Fibroblast of mammary gland (primary cell): ENCODE data around the gene FER1L5.
"Not testable (repeated sequence)": the region's sequence is repeated elsewhere in the genome, so short reads cannot be mapped to it uniquely, and the experiment has no call there.

ENCODE experiments used
- DNase-seq: peaks from one replicate; pipeline ENCODE4 v3.0.0-alpha.2; 2010; ENCODE audit warnings: low read depth
- H3K4me3 ChIP-seq: 2 replicates; pipeline ENCODE4 v1.5.1; 2011; ENCODE audit warnings: low read depth, mild to moderate bottlenecking, low read length, moderate library complexity; ENCODE audit not compliant: control insufficient read depth
- TF ChIP-seq, protein P1 (sequence below): conservative IDR thresholded peaks from 2 replicates; pipeline ENCODE4 v1.5.1; 2011; ENCODE audit warnings: low read depth, low read length, inconsistent platforms; ENCODE audit not compliant: control insufficient read depth, insufficient read depth

Gene FER1L5

GRCh38 chr2:96663177-96663576, 20.6 kb downstream of the FER1L5 start:
- H3K4me3 ChIP-seq, result no peak overlapping the region
- DNase-seq, result no peak
- TF ChIP-seq, protein P1, sequence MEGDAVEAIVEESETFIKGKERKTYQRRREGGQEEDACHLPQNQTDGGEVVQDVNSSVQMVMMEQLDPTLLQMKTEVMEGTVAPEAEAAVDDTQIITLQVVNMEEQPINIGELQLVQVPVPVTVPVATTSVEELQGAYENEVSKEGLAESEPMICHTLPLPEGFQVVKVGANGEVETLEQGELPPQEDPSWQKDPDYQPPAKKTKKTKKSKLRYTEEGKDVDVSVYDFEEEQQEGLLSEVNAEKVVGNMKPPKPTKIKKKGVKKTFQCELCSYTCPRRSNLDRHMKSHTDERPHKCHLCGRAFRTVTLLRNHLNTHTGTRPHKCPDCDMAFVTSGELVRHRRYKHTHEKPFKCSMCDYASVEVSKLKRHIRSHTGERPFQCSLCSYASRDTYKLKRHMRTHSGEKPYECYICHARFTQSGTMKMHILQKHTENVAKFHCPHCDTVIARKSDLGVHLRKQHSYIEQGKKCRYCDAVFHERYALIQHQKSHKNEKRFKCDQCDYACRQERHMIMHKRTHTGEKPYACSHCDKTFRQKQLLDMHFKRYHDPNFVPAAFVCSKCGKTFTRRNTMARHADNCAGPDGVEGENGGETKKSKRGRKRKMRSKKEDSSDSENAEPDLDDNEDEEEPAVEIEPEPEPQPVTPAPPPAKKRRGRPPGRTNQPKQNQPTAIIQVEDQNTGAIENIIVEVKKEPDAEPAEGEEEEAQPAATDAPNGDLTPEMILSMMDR, result no peak

DNA sequence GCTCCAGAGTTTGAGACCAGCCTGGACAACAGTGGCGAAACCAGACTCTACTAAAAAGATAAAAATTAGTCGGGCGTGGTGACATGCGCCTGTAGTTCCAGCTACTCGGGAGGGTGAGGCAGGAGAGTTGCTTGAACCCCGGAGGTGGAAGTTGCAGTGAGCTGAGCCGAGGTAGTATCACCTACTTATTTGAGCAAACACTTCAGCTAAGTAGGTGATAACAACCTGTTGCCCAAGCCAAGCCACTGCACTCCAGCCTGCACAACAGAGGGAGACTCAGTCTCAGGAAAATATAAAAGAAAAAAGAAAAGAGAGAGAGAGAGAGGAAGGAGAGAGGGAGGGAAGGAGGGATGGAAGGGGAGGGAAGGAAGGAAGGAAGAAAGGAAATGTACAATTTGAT, 21.3 kb downstream of the FER1L5 start:
- no peak for DNase-seq
- H3K4me3 ChIP-seq, result no peak overlapping the region
- TF ChIP-seq, protein P1, result no peak

DNA sequence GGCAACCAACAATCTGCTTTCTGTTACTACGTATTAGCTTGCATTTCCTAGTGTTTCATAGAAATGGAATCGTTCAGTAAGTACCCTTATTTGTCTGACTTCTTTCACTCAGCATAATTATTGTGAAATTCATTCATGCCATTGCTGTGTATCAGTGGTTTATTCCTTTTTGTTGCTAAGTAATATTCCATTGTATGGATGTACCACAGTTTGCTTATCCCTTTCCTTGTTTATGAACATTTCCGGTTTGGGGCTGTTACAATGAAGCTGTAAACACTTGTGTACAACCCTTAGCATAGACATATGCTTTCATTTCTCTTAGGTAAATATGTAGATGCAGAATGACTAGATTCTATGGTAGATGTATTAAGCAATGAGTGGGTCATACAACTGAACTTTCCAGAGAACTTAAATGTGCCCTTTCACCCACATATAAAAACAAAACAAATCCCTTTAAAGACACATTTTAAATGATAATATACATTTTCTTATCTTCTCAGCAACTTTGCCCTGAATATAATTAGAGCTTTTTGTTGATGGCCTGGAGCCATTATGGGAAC, 21.9 kb downstream of the FER1L5 start:
- H3K4me3 ChIP-seq, result no peak overlapping the region
- TF ChIP-seq, protein P1, result no peak
- DNase-seq, result peak; percentile 20

GRCh38 chr2:96665083-96665569, 22.6 kb downstream of the FER1L5 start:
- TF ChIP-seq, protein P1, result no peak
- no peak overlapping the region for H3K4me3 ChIP-seq
- DNase-seq, result peak; percentile 98

DNA sequence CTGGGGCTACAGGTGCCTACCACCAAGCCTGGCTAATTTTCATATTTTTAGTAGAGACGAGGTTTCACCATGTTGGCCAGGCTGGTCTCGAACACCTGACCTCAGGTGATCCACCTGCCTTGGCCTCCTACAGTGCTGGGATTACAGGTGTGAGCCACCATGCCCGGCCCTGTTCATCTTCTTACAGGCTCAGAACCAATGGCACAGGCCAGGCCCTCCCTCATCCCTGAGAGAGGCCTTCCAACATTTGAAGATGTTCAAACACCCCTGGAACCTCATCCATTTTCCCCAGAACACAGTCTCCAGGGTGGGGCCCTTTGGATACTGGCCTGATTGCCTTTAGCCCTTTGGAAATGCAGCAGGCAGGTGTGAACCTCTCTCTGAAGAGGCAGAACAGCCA, 23.2 kb downstream of the FER1L5 start:
- H3K4me3 ChIP-seq, DNase-seq: not testable (repeated sequence)

DNA sequence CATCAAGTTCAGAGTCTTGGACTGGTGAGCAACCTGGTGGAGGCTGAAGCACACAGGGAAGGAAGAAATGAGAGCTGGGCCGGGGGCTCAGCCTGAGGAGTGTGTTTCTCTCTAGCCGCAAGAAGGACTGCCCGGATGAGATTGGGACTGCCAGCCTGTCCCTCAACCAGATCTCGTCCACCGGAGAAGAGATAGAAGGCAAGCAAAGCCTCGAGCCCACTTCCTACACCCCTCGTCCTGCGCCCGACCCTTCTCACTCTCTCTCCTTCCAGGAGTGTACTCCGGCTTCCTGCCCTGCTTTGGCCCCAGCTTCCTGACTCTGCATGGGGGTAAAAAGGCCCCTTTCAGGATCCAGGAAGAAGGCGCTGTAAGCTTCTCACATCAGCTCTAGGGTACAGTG, 26.2 kb downstream of the FER1L5 start:
- no peak overlapping the region for H3K4me3 ChIP-seq
- DNase-seq, result no peak
- TF ChIP-seq, protein P1, result no peak

- TF ChIP-seq, protein P1, result no peak
- no peak overlapping the region for H3K4me3 ChIP-seq
- no peak for DNase-seq
Measured at GRCh38 chr2:96669539-96670215, 27.1 kb downstream of the FER1L5 start.
